Endometrial microvascular endothelial cells (primary cell): ENCODE data around the gene KCP. TPM values are rescaled to one million over a fixed set of nuclear protein-coding genes. Genes with fewer than 3 reads are reported as not detected.

ENCODE experiments used
- in situ Hi-C: cut with HindIII; loops from 2 replicates; pipeline ENCODE4 v1.10.0; 2017; ENCODE audit warnings: low sequenced_read_pairs, low pct_unique_long_range_greater_than_20kb; ENCODE audit errors: inconsistent ontology term
- total RNA-seq: library from RNA; depleted of rRNA; stranded (reverse); fragments of >200 nt; gene quantifications from one replicate; pipeline ENCODE4 v1.2.3, GENCODE V29; 2015; ENCODE audit errors: inconsistent ontology term

KCP gene
- total RNA-seq, 1 donor from 2014 or later = 0.37 TPM

- in situ Hi-C loops = no loop called here
Measured at GRCh38 chr7:128891942-128892269, 18.6 kb downstream of the KCP start.

- in situ Hi-C loops = no loop called here
Measured at GRCh38 chr7:128891110-128891941, 19.2 kb downstream of the KCP start.

DNA sequence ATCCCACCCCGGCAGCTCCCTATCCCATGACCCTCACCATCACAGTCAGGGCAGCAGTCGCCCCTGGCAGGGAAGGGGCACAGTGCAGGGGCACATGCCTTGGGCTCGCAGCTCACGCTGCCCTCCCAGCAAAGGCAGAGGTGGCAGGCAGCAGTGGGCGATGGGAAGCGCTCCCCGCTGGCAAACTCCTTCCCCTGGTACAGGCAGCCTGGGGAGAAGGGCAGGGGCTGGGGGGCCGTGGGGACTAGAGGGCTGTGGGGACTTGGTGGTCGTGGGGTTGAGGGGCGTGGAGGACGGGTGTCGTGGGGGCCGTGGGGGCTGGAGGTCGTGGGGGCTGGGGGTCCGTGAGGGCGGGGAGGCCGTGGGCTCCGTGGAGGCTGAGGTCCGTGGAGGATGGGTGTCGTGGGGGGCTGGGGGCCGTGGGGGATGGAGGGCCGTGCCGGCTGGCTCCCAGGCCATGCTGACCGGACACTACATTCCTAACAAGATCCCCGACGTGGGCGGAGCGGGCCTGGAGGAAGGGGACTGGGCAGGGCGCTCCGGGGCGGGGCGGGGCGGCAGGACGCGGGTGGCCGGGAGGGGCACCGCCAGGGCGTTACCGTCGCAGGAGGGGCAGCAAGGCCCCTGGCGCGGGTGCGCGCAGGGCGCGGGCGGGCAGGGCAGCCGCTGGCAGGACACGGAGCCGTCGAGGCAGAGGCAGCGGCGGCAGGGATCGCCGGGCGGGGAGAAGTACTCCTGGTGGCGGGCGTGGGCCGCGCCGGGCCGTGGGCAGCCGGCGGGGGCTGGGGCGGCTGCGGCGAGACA, 20.0 kb downstream of the KCP start:
- in situ Hi-C loops = no loop called here

DNA sequence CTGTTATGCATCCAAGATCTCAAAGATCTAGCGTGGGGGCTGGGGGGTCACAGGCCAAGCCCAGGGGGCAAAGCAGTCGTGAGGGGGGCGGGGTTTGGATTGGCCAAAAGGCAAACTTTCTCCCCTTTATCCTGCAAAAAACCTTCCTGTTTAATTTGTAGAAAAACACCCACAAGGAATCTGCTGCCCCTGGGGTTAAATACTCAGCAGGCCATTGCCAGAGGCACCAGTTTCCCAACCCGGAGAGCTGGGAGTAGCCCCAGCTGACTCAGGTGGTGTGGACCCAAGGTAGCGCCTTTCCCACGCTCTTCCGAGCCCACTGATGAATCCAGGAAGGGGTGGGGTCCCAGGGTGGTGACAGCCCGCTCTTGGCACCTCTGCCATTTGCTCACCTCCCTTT, 21.4 kb downstream of the KCP start:
- in situ Hi-C loops = no loop called here

DNA sequence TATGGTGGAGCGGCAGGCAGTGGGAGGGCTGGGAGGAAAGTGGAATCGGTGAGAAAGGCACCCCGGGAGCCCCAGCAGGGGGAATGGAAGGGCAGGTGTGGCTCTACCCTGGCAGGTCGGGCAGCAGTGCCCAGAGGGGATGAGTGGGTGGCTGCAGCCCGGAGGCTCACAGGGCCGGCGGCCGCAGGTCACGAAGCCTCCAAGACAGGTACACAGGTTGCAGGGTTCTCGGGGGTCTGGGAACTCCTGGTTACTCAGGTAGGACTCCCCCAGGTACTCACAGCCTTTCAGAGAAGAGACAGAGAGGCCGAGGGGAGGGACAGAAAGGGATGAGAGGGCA, 21.8 kb downstream of the KCP start:
- in situ Hi-C loops = no loop called here

- in situ Hi-C loops = no loop called here
Measured at GRCh38 chr7:128888039-128888755, 22.3 kb downstream of the KCP start.

DNA sequence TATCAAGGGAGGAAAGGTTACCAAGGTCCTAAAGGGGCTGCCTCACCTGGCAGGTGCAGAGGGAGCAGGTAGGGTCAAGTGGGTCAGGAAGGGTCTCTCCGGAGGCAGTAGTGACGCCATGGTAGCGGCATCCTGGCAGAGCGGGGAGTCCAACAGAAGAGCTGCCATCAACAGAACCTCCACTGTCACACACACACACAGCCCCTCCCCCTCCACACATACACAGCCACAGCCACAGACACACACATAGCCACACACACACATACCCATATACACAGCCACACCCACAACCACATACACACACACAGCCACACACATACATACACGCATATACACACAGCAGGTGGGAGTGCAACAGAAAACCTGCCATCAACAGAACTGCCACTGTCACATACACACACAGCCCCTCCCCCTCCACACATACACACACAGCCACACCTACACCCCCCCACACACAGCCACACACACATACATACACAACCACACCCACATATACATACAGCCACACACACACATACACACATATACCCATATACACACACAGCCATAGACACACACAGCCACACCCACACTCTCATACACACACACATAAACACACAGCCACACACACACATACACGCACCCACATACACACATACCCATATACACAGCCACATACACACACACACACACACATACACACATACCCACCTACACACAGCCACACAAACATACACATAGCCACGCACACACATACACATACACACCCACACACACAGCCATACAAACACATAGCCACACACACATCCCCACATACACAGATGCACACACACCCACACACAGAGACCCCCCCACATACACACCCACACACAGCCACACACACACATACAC, 23.1 kb downstream of the KCP start:
- in situ Hi-C loops = no loop called here

GRCh38 chr7:128886391-128887168, 23.9 kb downstream of the KCP start:
- in situ Hi-C loops = no loop called here

GRCh38 chr7:128885370-128886187, 24.9 kb downstream of the KCP start:
- in situ Hi-C loops = no loop called here

DNA sequence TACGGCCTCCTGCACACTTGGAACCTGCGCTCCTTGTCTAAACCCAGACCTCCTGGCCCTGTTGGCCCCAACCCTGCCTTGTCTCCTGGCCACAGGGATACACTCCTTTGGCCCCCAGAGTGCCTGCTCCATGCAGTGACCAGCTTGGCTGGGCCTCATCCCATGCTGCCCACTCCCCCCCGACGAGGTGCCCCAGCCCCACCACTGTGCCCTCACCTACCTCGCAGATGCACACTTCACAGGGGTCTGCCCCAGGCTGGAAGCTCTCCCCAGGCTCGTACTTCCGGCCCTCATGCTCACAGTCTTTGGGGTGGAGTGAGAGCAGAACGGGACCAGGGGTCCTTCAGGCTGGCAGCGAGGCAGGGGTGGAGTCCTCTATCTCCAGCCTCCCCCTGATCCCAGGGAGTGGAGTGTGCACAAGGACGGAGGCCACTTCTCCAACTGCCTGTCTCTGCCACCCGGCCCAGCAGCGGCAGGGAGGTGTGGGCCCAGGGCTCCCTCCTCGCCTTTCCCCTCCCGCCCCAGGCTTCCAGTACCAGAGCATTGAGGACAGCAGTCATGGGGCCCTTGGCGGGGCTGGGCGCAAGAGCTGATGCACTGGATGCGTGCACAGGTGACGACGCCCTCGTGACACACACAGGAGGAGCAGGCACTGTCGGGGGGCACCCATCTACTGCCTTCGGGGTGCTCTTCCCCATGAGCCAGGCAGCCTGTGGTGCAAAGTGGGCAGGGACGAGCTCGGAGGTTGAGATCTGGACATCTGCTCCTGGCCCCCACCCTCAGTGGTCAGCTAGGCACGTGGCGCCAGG, 25.7 kb downstream of the KCP start:
- in situ Hi-C loops = no loop called here

DNA sequence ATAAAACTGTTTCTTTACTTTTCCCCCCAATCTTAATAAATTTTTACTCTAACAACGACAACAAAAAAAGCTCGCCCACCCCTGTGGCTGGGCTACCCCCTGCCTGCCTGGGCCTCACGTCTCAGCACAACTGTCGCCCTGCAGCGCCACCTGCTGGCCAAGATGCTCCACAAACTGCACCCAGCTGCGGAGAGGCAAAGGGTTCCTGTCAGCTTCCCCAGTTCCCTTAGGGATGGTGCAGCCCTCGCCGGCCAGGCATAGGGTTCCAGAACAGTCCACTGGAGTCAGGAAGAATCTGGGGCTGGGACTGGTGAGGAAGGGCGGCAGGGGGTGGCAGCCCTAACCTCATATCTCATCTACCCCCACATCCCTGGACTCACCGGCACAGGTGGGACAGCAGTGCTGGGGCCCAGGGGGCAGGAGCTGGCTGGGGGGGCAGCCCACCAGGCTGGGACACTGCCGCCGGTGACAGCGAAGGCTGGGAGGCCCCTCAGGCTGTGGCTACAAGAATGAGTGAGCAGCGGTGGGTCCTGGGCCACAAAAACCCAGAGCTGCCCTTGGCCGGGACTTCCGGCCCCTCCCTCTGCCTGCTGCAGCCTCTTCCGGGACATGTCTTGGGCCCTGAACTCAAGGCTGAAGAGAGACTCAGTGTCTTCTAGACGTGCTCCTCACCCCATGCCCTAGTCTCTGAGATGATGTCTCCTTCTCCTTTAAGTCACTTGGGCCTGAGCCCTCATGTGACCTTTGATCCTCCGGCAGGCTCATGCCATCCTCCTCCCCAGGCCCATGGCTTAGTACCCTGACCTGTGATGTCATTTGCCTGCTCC, 26.7 kb downstream of the KCP start:
- in situ Hi-C loops = no loop called here

DNA sequence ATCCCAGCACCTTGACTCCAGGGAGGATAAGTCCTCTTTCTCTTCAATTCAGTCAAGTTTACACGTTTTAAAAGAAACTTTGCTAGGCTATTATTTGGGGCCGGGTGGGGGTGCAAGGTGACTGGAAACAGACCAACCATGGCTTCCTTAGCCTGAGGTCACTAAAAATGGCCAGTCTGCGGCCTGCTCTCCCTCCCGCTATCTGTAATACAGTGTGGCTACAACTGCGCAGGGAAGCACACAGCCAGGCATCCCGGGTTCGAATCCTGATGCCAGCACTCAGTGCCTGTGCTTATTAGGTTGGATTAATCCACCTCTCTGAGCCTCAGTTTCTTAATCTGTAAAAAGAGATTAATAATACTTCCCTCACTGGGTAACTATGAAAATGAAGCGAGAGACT, 28.4 kb downstream of the KCP start:
- in situ Hi-C loops = no loop called here

DNA sequence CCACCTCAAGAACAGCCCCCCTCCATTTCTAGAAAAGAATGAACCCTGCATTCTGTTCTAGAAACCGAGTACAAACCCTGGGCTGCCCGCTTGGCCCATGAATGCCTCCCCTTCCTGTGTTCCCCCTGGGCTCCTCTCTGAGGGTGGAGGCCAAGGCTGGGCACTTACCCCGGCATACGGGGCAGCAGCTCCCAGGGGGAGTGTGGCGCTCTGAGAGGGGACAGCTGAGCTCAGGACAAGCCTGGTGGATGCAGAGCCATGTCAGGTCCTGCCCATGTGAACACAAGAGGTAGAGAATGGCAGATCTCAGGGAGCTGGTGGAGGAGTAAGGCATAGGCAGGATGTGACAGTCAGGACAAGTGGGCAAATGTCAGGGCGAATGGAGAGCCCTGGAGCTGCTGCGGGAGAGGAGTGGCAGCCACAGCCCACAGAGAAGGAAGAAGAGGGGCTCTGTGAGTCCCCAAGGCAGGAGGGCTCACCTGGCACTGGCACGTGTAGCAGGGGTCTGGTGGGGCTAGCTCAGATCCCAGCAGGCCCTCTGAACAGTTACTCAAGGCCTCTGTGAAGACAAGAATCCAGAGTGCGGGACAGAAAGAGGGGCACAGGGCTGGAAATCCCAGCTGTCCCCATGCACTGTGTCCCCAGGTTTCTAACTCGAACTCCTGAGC, 28.9 kb downstream of the KCP start:
- in situ Hi-C loops = no loop called here

- in situ Hi-C loops = no loop called here
Measured at GRCh38 chr7:128880791-128881457, 29.6 kb downstream of the KCP start.
